Measurements from ENCODE around the gene CCNA2. TPM values are rescaled to one million over a fixed set of nuclear protein-coding genes. Genes with fewer than 3 reads are reported as not detected.

Gene CCNA2
- total RNA-seq, 1 experiment from 2014 or later: 46.8 TPM

DNA sequence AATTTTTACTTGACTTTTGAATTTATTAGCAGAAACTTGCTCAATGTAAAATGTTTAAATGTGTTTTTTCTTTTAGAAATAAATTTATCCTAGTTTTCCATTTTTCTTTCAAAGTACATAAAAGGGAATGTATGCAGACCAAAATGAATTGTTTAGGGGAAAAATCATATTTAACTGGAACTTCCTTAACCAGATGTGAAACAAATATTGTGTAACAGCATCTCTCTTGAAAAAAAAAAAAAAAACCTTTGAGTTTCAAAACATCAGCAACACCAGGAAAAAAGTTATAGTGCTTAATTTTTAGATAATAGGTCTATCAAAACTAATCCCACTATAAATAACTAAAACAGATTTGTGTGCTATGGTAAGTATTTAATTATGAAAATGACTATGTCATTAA is 14.5 kb upstream of the CCNA2 start:
- no peak overlapping the region for H2AFZ ChIP-seq (ENCODE audit: low read length)
- DNase-seq: no peak
- H3K4me3 ChIP-seq (ENCODE audit: low read length): no peak overlapping the region

GRCh38 chr4:121829511-121829910 is 5.8 kb upstream of the CCNA2 start:
- no peak overlapping the region for H3K4me3 ChIP-seq (ENCODE audit: low read length)

More for the DNA sequence above, 14.5 kb upstream of the CCNA2 start:
- H3K36me3 ChIP-seq (ENCODE audit: insufficient read depth, low read length): peaks cover 39% of the 10 kb centered on the region
- no peaks in the 10 kb centered on the region for H3K79me2 ChIP-seq (ENCODE audit: low read length)
- H3K4me2 ChIP-seq (ENCODE audit: low read depth, low read length, poor library complexity, severe bottlenecking): no peak overlapping the region
- no peak overlapping the region for H3K9ac ChIP-seq (ENCODE audit: low read length)
- no peaks in the 10 kb centered on the region for H4K20me1 ChIP-seq (ENCODE audit: insufficient read depth, low read depth, low read length)
- no peaks in the 10 kb centered on the region for H3K9me2 ChIP-seq (replicated peaks; ENCODE audit: insufficient read depth, low read length)
- no peak overlapping the region for H3K27ac ChIP-seq (ENCODE audit: low read length)
- no peaks in the 10 kb centered on the region for H3K27me3 ChIP-seq (ENCODE audit: low read length)
- no peaks in the 10 kb centered on the region for H3K9me3 ChIP-seq (ENCODE audit: low read length)
- no peaks in the 10 kb centered on the region for H3K4me1 ChIP-seq (ENCODE audit: low read length)

GRCh38 chr4:121827853-121828252 is 4.2 kb upstream of the CCNA2 start:
- Histone ChIP-seq H3K4me3 (ENCODE audit: low read length) (no peak overlapping the region), H3K27ac (ENCODE audit: low read length) (no peak overlapping the region), H3K36me3 (ENCODE audit: insufficient read depth, low read length) (peaks cover 15% of the 10 kb centered on the region; the same call in 1 of the 2 replicates), H3K4me1 (ENCODE audit: low read length) (peaks cover 12% of the 10 kb centered on the region), H2AFZ (ENCODE audit: low read length) (no peak overlapping the region), H3K9me2 (replicated peaks; ENCODE audit: insufficient read depth, low read length) (no peaks in the 10 kb centered on the region), H3K27me3 (ENCODE audit: low read length) (no peaks in the 10 kb centered on the region), H4K20me1 (ENCODE audit: insufficient read depth, low read depth, low read length) (no peaks in the 10 kb centered on the region), H3K4me2 (ENCODE audit: low read depth, low read length, poor library complexity, severe bottlenecking) (no peak overlapping the region), H3K79me2 (ENCODE audit: low read length) (peaks cover 8% of the 10 kb centered on the region), H3K9ac (ENCODE audit: low read length) (no peak overlapping the region), H3K9me3 (ENCODE audit: low read length) (no peaks in the 10 kb centered on the region)
- DNase-seq: no peak

More at GRCh38 chr4:121829511-121829910, 5.8 kb upstream of the CCNA2 start:
- H3K4me2 ChIP-seq (ENCODE audit: low read depth, low read length, poor library complexity, severe bottlenecking): no peak overlapping the region
- H4K20me1 ChIP-seq (ENCODE audit: insufficient read depth, low read depth, low read length): no peaks in the 10 kb centered on the region
- no peaks in the 10 kb centered on the region for H3K79me2 ChIP-seq (ENCODE audit: low read length)
- H3K9me3 ChIP-seq (ENCODE audit: low read length): no peaks in the 10 kb centered on the region
- no peaks in the 10 kb centered on the region for H3K27me3 ChIP-seq (ENCODE audit: low read length)
- no peak overlapping the region for H3K9ac ChIP-seq (ENCODE audit: low read length)
- H3K36me3 ChIP-seq (ENCODE audit: insufficient read depth, low read length): peaks cover 21% of the 10 kb centered on the region; the same call in 1 of the 2 replicates
- H2AFZ ChIP-seq (ENCODE audit: low read length): no peak overlapping the region
- H3K4me1 ChIP-seq (ENCODE audit: low read length): peaks cover 7% of the 10 kb centered on the region
- H3K9me2 ChIP-seq (replicated peaks; ENCODE audit: insufficient read depth, low read length): no peaks in the 10 kb centered on the region
- no peak overlapping the region for H3K27ac ChIP-seq (ENCODE audit: low read length)
- no peak for DNase-seq

- peaks cover 5% of the 10 kb centered on the region; the same call in 1 of the 2 replicates for H4K20me1 ChIP-seq (ENCODE audit: insufficient read depth, low read depth, low read length)
- no peaks in the 10 kb centered on the region for H3K9me2 ChIP-seq (replicated peaks; ENCODE audit: insufficient read depth, low read length)
- H3K4me2 ChIP-seq (ENCODE audit: low read depth, low read length, poor library complexity, severe bottlenecking): peak overlapping the region; percentile 91
- peak overlapping the region; percentile 45 for H3K27ac ChIP-seq (ENCODE audit: low read length)
- H3K36me3 ChIP-seq (ENCODE audit: insufficient read depth, low read length): peaks cover 39% of the 10 kb centered on the region
- peak overlapping the region; percentile 81 for H2AFZ ChIP-seq (ENCODE audit: low read length)
- H3K27me3 ChIP-seq (ENCODE audit: low read length): no peaks in the 10 kb centered on the region
- H3K4me3 ChIP-seq (ENCODE audit: low read length): no peak overlapping the region
- peak; percentile 55 for DNase-seq
- H3K79me2 ChIP-seq (ENCODE audit: low read length): peaks cover 36% of the 10 kb centered on the region
- no peaks in the 10 kb centered on the region for H3K9me3 ChIP-seq (ENCODE audit: low read length)
- H3K4me1 ChIP-seq (ENCODE audit: low read length): peaks cover 36% of the 10 kb centered on the region
- H3K9ac ChIP-seq (ENCODE audit: low read length): no peak overlapping the region
Measured at GRCh38 chr4:121824950-121825349, 1.3 kb upstream of the CCNA2 start.

DNA sequence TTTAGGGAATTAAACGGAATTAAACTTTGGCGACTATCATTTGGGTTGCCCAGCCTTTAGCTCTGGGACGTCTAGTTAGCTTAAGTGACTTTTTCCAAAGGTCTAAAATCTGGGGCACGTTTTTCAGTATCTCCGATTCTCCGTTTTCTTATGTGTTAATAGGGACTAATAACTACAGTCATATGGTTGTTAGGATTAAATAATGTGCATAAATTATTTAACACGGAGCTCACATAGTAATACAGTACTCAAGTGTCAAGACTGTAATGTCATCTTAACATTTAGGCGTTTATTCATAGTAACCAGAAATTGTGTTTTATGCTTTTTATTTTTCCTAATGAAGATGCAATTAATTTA is 466 bp upstream of the CCNA2 start:
- H3K4me1 ChIP-seq (ENCODE audit: low read length): peaks cover 41% of the 10 kb centered on the region
- peak overlapping the region; percentile 52; the same call in 1 of the 2 replicates for H2AFZ ChIP-seq (ENCODE audit: low read length)
- H3K9ac ChIP-seq (ENCODE audit: low read length): peak overlapping the region; percentile 70
- H3K9me3 ChIP-seq (ENCODE audit: low read length): no peaks in the 10 kb centered on the region
- peaks cover 5% of the 10 kb centered on the region; the same call in 1 of the 2 replicates for H4K20me1 ChIP-seq (ENCODE audit: insufficient read depth, low read depth, low read length)
- H3K27ac ChIP-seq (ENCODE audit: low read length): peak overlapping the region; percentile 69
- no peak for DNase-seq
- H3K27me3 ChIP-seq (ENCODE audit: low read length): no peaks in the 10 kb centered on the region
- peaks cover 41% of the 10 kb centered on the region for H3K79me2 ChIP-seq (ENCODE audit: low read length)
- H3K4me2 ChIP-seq (ENCODE audit: low read depth, low read length, poor library complexity, severe bottlenecking): peak overlapping the region; percentile 91
- H3K9me2 ChIP-seq (replicated peaks; ENCODE audit: insufficient read depth, low read length): no peaks in the 10 kb centered on the region
- peak overlapping the region; percentile 91 for H3K4me3 ChIP-seq (ENCODE audit: low read length)
- peaks cover 45% of the 10 kb centered on the region for H3K36me3 ChIP-seq (ENCODE audit: insufficient read depth, low read length)

DNA sequence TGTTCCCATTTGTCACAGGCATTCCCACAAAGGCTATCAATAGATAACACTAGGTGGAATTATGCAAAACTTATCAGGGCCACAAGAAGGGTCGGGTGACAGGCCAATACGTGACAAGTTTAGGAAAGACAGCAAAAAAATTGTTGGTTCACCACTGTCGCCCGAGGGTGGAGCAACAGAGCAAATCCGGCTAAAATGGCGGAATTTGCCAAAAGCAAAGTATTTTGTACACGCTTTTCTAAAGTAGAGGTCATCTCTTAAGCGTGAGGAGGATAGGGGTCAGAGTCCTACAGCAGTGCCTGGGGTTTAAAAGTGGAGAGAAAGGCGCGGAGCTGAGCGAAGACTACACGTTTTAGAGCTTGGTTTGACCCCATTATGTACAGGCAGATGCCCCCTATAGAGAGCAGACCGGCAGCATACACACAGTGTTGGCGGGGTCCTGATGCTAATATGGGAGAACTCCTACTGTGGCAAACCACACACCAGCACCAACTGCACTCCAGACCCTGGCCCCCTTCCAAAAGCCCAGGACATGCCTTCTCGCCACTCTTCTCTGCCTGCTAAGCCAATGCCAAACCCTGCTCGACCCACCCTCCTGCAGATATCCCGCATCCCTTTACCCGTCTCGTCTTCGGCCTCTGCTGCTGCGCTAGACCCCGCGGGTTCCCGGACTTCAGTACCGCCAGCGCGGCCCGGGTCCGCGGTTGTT is 733 bp downstream of the CCNA2 start:
- peaks cover 51% of the 10 kb centered on the region for H3K79me2 ChIP-seq (ENCODE audit: low read length)
- H3K27ac ChIP-seq (ENCODE audit: low read length): peak overlapping the region; percentile 73
- no peaks in the 10 kb centered on the region for H3K9me3 ChIP-seq (ENCODE audit: low read length)

GRCh38 chr4:121822047-121822446 is 1.6 kb downstream of the CCNA2 start:
- Histone ChIP-seq H3K4me2 (ENCODE audit: low read depth, low read length, poor library complexity, severe bottlenecking) (peak overlapping the region; percentile 91), H4K20me1 (ENCODE audit: insufficient read depth, low read depth, low read length) (peaks cover 5% of the 10 kb centered on the region; the same call in 1 of the 2 replicates), H3K79me2 (ENCODE audit: low read length) (peaks cover 56% of the 10 kb centered on the region), H3K9ac (ENCODE audit: low read length) (peak overlapping the region; percentile 83), H3K27me3 (ENCODE audit: low read length) (no peaks in the 10 kb centered on the region), H3K9me2 (replicated peaks; ENCODE audit: insufficient read depth, low read length) (no peaks in the 10 kb centered on the region), H3K9me3 (ENCODE audit: low read length) (no peaks in the 10 kb centered on the region), H2AFZ (ENCODE audit: low read length) (no peak overlapping the region), H3K36me3 (ENCODE audit: insufficient read depth, low read length) (peaks cover 61% of the 10 kb centered on the region), H3K27ac (ENCODE audit: low read length) (peak overlapping the region; percentile 73), H3K4me3 (ENCODE audit: low read length) (peak overlapping the region; percentile 91), H3K4me1 (ENCODE audit: low read length) (peaks cover 49% of the 10 kb centered on the region)
- DNase-seq: no peak

More for the DNA sequence above, 733 bp downstream of the CCNA2 start:
- Histone ChIP-seq H3K4me1 (ENCODE audit: low read length) (peaks cover 49% of the 10 kb centered on the region), H3K27me3 (ENCODE audit: low read length) (no peaks in the 10 kb centered on the region), H3K4me3 (ENCODE audit: low read length) (peak overlapping the region; percentile 91), H3K4me2 (ENCODE audit: low read depth, low read length, poor library complexity, severe bottlenecking) (peak overlapping the region; percentile 91), H3K36me3 (ENCODE audit: insufficient read depth, low read length) (peaks cover 57% of the 10 kb centered on the region), H3K9me2 (replicated peaks; ENCODE audit: insufficient read depth, low read length) (no peaks in the 10 kb centered on the region), H4K20me1 (ENCODE audit: insufficient read depth, low read depth, low read length) (peaks cover 5% of the 10 kb centered on the region; the same call in 1 of the 2 replicates), H3K9ac (ENCODE audit: low read length) (peak overlapping the region; percentile 83), H2AFZ (ENCODE audit: low read length) (peak overlapping the region; percentile 55; the same call in 1 of the 2 replicates)
- peak; percentile 87 for DNase-seq

DNA sequence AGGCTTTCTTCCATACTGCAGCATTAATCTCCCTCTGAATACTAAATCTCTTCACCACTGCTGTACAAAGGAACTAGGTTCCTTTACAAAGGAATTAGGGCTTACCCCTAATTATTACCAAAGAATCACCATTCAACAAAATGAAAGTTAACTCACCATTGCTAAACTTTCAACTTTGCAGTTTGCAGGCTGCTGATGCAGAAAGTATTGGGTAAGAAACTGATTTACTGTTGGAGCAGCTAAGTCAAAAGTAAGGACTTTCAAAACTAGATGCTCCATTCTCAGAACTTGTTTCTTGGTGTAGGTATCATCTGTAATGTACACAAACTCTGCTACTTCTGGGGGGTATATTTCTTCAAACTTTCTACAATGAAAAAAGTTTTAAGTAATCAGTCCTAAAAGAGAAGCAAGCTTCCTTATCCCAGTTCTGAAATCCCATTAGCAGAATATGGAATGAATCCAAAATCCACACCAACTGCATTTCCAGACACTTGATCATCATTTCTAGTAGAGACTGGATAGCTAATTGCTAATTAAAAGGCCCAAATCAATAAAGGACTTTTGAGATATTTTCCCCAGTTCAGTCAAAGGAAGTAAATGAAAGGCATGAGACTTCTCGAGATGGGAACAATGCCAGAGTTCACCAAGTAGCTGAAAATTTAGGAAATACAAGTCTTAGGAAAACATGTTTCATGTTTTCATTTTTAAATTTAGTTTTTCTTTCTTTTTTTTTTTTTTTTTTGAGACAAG is 4.3 kb downstream of the CCNA2 start:
- Histone ChIP-seq H3K4me2 (ENCODE audit: low read depth, low read length, poor library complexity, severe bottlenecking) (no peak overlapping the region), H3K27me3 (ENCODE audit: low read length) (no peaks in the 10 kb centered on the region), H3K79me2 (ENCODE audit: low read length) (peaks cover 77% of the 10 kb centered on the region), H3K4me1 (ENCODE audit: low read length) (peaks cover 40% of the 10 kb centered on the region), H4K20me1 (ENCODE audit: insufficient read depth, low read depth, low read length) (peaks cover 5% of the 10 kb centered on the region; the same call in 1 of the 2 replicates), H3K9ac (ENCODE audit: low read length) (no peak overlapping the region), H3K9me3 (ENCODE audit: low read length) (no peaks in the 10 kb centered on the region), H3K9me2 (replicated peaks; ENCODE audit: insufficient read depth, low read length) (no peaks in the 10 kb centered on the region), H3K27ac (ENCODE audit: low read length) (no peak overlapping the region), H3K36me3 (ENCODE audit: insufficient read depth, low read length) (peaks cover 76% of the 10 kb centered on the region), H2AFZ (ENCODE audit: low read length) (no peak overlapping the region), H3K4me3 (ENCODE audit: low read length) (no peak overlapping the region)
- no peak for DNase-seq

Data from Karpas-422 (cell line).